Lung (tissue), 12 donors: ENCODE results near the gene LRRK1. TPM values are rescaled to one million over a fixed set of nuclear protein-coding genes. Genes with fewer than 3 reads are reported as not detected.

Experiments used
- ATAC-seq: fragments of 200-7000 bp; cut with Tn5 transposase; one replicate; pipeline ENCODE4 v1.9.1; 2020; ENCODE audit warnings: moderate number of reproducible peaks; ENCODE audit not compliant: insufficient read depth, low FRiP score
- DNase-seq, 3 donors: peaks; one replicate each; pipeline ENCODE4 v3.0.0-alpha.2; 2013 to 2017
- H3K27ac ChIP-seq, 2 donors: one replicate each; pipeline ENCODE4 v1.5.1; 2013; ENCODE audit warnings: mild to moderate bottlenecking in 2 of 2, moderate library complexity in 2 of 2, control low read depth in 1 of 2, inconsistent platforms in 1 of 2, low read depth in 1 of 2, low read length in 1 of 2
- H3K27me3 ChIP-seq, 3 donors: one replicate each; pipeline ENCODE4 v1.5.1; 2013; ENCODE audit warnings: low read length in 2 of 3; ENCODE audit not compliant: control insufficient read depth in 3 of 3, insufficient read depth in 3 of 3
- H3K36me3 ChIP-seq, 4 donors: one replicate each; pipeline ENCODE4 v1.5.1; 2013; ENCODE audit warnings: low read length in 4 of 4, mild to moderate bottlenecking in 1 of 4, moderate library complexity in 1 of 4; ENCODE audit not compliant: control insufficient read depth in 4 of 4, insufficient read depth in 4 of 4
- H3K4me1 ChIP-seq, 5 donors: one replicate each; pipeline ENCODE4 v1.5.1; 2013; ENCODE audit warnings: low read length in 5 of 5, mild to moderate bottlenecking in 2 of 5, moderate library complexity in 1 of 5; ENCODE audit not compliant: control insufficient read depth in 5 of 5, insufficient read depth in 5 of 5
- H3K4me3 ChIP-seq: one replicate; pipeline ENCODE4 v1.5.1; 2013; ENCODE audit warnings: mild to moderate bottlenecking, control low read depth, moderate library complexity
- H3K9ac ChIP-seq, 2 donors: one replicate each; pipeline ENCODE4 v1.5.1; 2013; ENCODE audit warnings: low read length in 2 of 2, control low read depth in 1 of 2; ENCODE audit not compliant: insufficient read depth in 1 of 2
- H3K9me3 ChIP-seq, 4 donors: one replicate each; pipeline ENCODE4 v1.5.1; 2013; ENCODE audit warnings: low read length in 3 of 4, mild to moderate bottlenecking in 1 of 4, moderate library complexity in 1 of 4; ENCODE audit not compliant: control insufficient read depth in 4 of 4, insufficient read depth in 3 of 4
- CTCF ChIP-seq: IDR thresholded peaks from 2 replicates; pipeline ENCODE4 v1.5.1; 2012; ENCODE audit warnings: mild to moderate bottlenecking; ENCODE audit errors: control extremely low read depth, extremely low read depth
- WGBS, 2 donors: extraction: QIAGEN DNeasy Blood & Tissue Kit; methylation state at CpG; one replicate each; pipeline ENCODE4 v1.1.7; 2013; 5-methylcytosine and 5-hydroxymethylcytosine counted together
- polyA plus RNA-seq, 2 donors: library from polyadenylated mRNA; stranded (reverse); fragments of 200-250 nt; gene quantifications; one replicate each; pipeline ENCODE4 v1.2.1, GENCODE V29; 2013
- total RNA-seq, 2 donors: library from RNA; depleted of rRNA in 1 of 2; stranded (reverse); fragments of >200 nt in 1 of 2; gene quantifications; one replicate each; pipeline ENCODE4 v1.2.1, GENCODE V29; 2014 to 2021
- donor health status: control.
- donor health status: control.
- donor health status: Bipolar disorder and iron deficiency.
- donor health status: healthy.
- donor health status: DM: yes; HTN: yes; CAD: no.

The LRRK1 gene
- total and polyA plus RNA-seq, 4 donors, result 5.7 to 22.9 (median 9.7) TPM

GRCh38 chr15:100986158-100986896 is 67.2 kb downstream of the LRRK1 start:
- Histone ChIP-seq H3K36me3 (peaks cover 0 to 7% (median 0%) of the 10 kb centered on the region in 4 donors), H3K4me3 (no peak overlapping the region), H3K4me1 (no peaks in the 10 kb centered on the region), H3K9me3 (peaks cover 0 to 4% (median 0%) of the 10 kb centered on the region in 4 donors), H3K27me3 (peaks cover 0 to 3% (median 3%) of the 10 kb centered on the region in 3 donors), H3K27ac (no peak overlapping the region), H3K9ac (no peak overlapping the region)
- DNase-seq (no peak), ATAC-seq (no peak)
- TF ChIP-seq CTCF, result no peak
- WGBS, 2 donors, result 66 to 69% methylated on average over 6 of the region's 6 CpGs

- Histone ChIP-seq H3K4me1 (no peaks in the 10 kb centered on the region), H3K4me3 (no peak overlapping the region), H3K9ac (no peak overlapping the region), H3K27me3 (peaks cover 0 to 3% (median 3%) of the 10 kb centered on the region in 3 donors), H3K36me3 (peaks cover 0 to 7% (median 0%) of the 10 kb centered on the region in 4 donors), H3K9me3 (peaks cover 0 to 4% (median 0%) of the 10 kb centered on the region in 4 donors), H3K27ac (no peak overlapping the region)
- WGBS, 2 donors, result 71 to 81% methylated on average over 4 of the region's 4 CpGs
- no peak for DNase-seq
- ATAC-seq, result no peak
- TF ChIP-seq CTCF, result no peak
Observed at GRCh38 chr15:100987143-100987542, 68.0 kb downstream of the LRRK1 start.

- Histone ChIP-seq H3K9ac (no peak overlapping the region), H3K4me3 (no peak overlapping the region), H3K27ac (no peak overlapping the region), H3K9me3 (peaks cover 0 to 4% (median 0%) of the 10 kb centered on the region in 4 donors), H3K4me1 (no peaks in the 10 kb centered on the region), H3K27me3 (peaks cover 0 to 3% (median 3%) of the 10 kb centered on the region in 3 donors), H3K36me3 (peaks cover 0 to 7% (median 0%) of the 10 kb centered on the region in 4 donors)
- no peak for TF ChIP-seq CTCF
- DNase-seq (no peak), ATAC-seq (no peak)
- 95 to 97% methylated on average over 5 of the region's 5 CpGs for WGBS, 2 donors
Observed at GRCh38 chr15:100988297-100988696, 69.1 kb downstream of the LRRK1 start.
